GM19397 (cell line): ENCODE data around the gene ATP7A.
"Not testable (repeated sequence)": the region's sequence is repeated elsewhere in the genome, so short reads cannot be mapped to it uniquely, and the experiment has no call there.

Experiments
- ATAC-seq: cut with Tn5 transposase; IDR thresholded peaks from one replicate; pipeline ENCODE4 v1.9.1; 2021; ENCODE audit warnings: mild to moderate bottlenecking, moderate library complexity; ENCODE audit not compliant: unreplicated experiment

The ATP7A gene

GRCh38 chrX:77945031-77945430 lies 34.5 kb downstream of the ATP7A start:
- ATAC-seq: not testable (repeated sequence)

GRCh38 chrX:77945910-77946545 lies 35.5 kb downstream of the ATP7A start:
- ATAC-seq: no peak

- ATAC-seq: no peak
Observed at GRCh38 chrX:77946571-77946970, 36.1 kb downstream of the ATP7A start.

- ATAC-seq: no peak
Observed at GRCh38 chrX:77949840-77950239, 39.3 kb downstream of the ATP7A start.

- no peak for ATAC-seq
Observed at GRCh38 chrX:77952173-77952572, 41.7 kb downstream of the ATP7A start.

GRCh38 chrX:77953302-77953701 lies 42.8 kb downstream of the ATP7A start:
- ATAC-seq: no peak

GRCh38 chrX:77953708-77954107 lies 43.2 kb downstream of the ATP7A start:
- ATAC-seq: no peak

GRCh38 chrX:77960567-77960966 lies 50.1 kb downstream of the ATP7A start:
- ATAC-seq: no peak

- ATAC-seq: no peak
Observed at GRCh38 chrX:77961063-77961462, 50.6 kb downstream of the ATP7A start.

GRCh38 chrX:77962068-77962902 lies 51.8 kb downstream of the ATP7A start:
- ATAC-seq: no peak

- ATAC-seq: no peak
Observed at GRCh38 chrX:77966361-77966760, 55.9 kb downstream of the ATP7A start.

- ATAC-seq: no peak
Observed at GRCh38 chrX:77967631-77968030, 57.1 kb downstream of the ATP7A start.

- no peak for ATAC-seq
Observed at GRCh38 chrX:77969538-77969937, 59.0 kb downstream of the ATP7A start, which contains the start of gene PGAM4. PGAM4 (minus strand) TSS chrX:77969638; CDS start chrX:77969638, 0 bp downstream.

- no peak for ATAC-seq
Observed at GRCh38 chrX:77975755-77976154, 65.3 kb downstream of the ATP7A start.

- ATAC-seq: no peak
Observed at GRCh38 chrX:77977095-77977494, 66.6 kb downstream of the ATP7A start.

- ATAC-seq: no peak
Observed at GRCh38 chrX:77977518-77977917, 67.0 kb downstream of the ATP7A start.

GRCh38 chrX:77979870-77980269 lies 69.4 kb downstream of the ATP7A start:
- ATAC-seq: no peak

- ATAC-seq: no peak
Observed at GRCh38 chrX:78011846-78012245, 101.4 kb downstream of the ATP7A start.

GRCh38 chrX:78019586-78020483 lies 109.3 kb downstream of the ATP7A start:
- no peak for ATAC-seq

GRCh38 chrX:78024349-78025059 lies 114.0 kb downstream of the ATP7A start:
- no peak for ATAC-seq

- ATAC-seq: no peak
Observed at GRCh38 chrX:78027798-78028197, 117.3 kb downstream of the ATP7A start.
